OCI-LY3 (cell line): Measurements from ENCODE around the gene SMIM3.

Experiments used
- H2AFZ ChIP-seq: fragments of 200-600, 300-600 bp; shearing (Covaris generic); 2 replicates; pipeline ENCODE4 v1.6.0; 2014; ENCODE audit warnings: antibody characterized with exemption, low read depth, low read length
- H3K27ac ChIP-seq: fragments of 200-600, 300-600 bp; sonication (generic); 2 replicates; pipeline ENCODE4 v1.5.1; 2014; ENCODE audit warnings: mild to moderate bottlenecking, low read length, moderate library complexity, mixed read lengths
- H3K27me3 ChIP-seq: fragments of 200-600, 300-600 bp; sonication (generic); 2 replicates; pipeline ENCODE4 v1.6.1; 2014; ENCODE audit warnings: low read depth, low read length, mixed read lengths
- H3K36me3 ChIP-seq: fragments of 200-600, 300-600 bp; sonication (generic); replicated peaks from 2 replicates; pipeline ENCODE3; 2014; ENCODE audit warnings: low read depth, low read length, mixed read lengths
- H3K4me1 ChIP-seq: fragments of 300-600, 200-600 bp; sonication (generic); 2 replicates; pipeline ENCODE4 v1.6.1; 2014; ENCODE audit warnings: low read length, mixed read lengths
- H3K4me2 ChIP-seq: fragments of 200-600, 300-600 bp; sonication (generic); 2 replicates; pipeline ENCODE4 v1.6.1; 2014; ENCODE audit warnings: low read length, mixed read lengths
- H3K4me3 ChIP-seq: fragments of 300-600, 200-600 bp; sonication (generic); 2 replicates; pipeline ENCODE4 v1.5.1; 2014; ENCODE audit warnings: antibody characterized with exemption, mild to moderate bottlenecking, low read length, moderate library complexity
- H3K79me2 ChIP-seq: fragments of 300-600, 200-600 bp; shearing (Covaris generic); 2 replicates; pipeline ENCODE4 v1.6.1; 2014; ENCODE audit warnings: mild to moderate bottlenecking, low read length, mixed read lengths
- H3K9ac ChIP-seq: fragments of 300-600, 200-600 bp; shearing (Covaris generic); 2 replicates; pipeline ENCODE4 v1.6.0; 2014; ENCODE audit warnings: mild to moderate bottlenecking, low read length, moderate library complexity
- H3K9me3 ChIP-seq: fragments of 200-600, 300-600 bp; shearing (Covaris generic); 2 replicates; pipeline ENCODE4 v1.6.1; 2014; ENCODE audit warnings: low read length, mixed read lengths; ENCODE audit not compliant: insufficient read depth
- H4K20me1 ChIP-seq: fragments of 200-600, 300-600 bp; sonication (generic); 2 replicates; pipeline ENCODE4 v1.6.1; 2016; ENCODE audit warnings: low read length, mixed read lengths; ENCODE audit not compliant: insufficient read depth
- EZH2phosphoT487 ChIP-seq: fragments of 200-600 bp; shearing (Covaris generic); IDR thresholded peaks from 2 replicates; pipeline ENCODE4 v1.6.1; 2018; ENCODE audit warnings: antibody characterized with exemption, mixed run types, low read depth
- TF ChIP-seq, protein P1 (sequence below): fragments of 200-600, 300-600 bp; sonication (generic); IDR thresholded peaks from 2 replicates; pipeline ENCODE4 v1.5.1; 2014; ENCODE audit warnings: antibody characterized with exemption, low read length, low read depth

Gene SMIM3

DNA sequence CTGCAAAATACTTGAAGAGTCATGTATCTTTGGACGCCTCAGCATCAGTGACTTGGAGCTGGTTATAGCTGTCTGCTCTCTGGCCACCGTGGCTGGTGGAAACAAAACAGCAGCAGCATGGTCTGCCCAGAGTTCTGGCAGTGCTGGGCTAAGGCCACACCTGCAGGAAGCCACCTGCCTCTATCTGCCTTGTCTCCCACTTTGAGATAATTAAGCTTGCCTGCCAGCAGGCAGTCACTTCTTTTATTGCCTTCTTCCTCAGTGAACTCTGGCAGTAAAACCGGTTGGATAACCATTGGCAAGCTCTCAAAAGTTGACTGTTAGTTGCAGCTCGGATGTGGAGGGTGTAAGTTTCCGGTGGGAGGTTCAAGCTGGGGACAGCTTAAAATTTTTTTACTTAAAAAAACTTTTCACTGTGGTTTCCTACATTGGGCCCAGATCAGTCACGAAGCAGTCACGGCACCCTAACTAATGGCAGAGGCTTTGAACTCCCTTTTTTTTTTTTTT is 4.9 kb downstream of the SMIM3 start:
- Histone ChIP-seq H3K27ac (no peak overlapping the region), H3K9ac (no peak overlapping the region), H3K4me3 (no peak overlapping the region), H2AFZ (no peak overlapping the region), H4K20me1 (no peaks in the 10 kb centered on the region), H3K36me3 (no peaks in the 10 kb centered on the region), H3K4me2 (no peak overlapping the region), H3K79me2 (no peaks in the 10 kb centered on the region), H3K27me3 (no peaks in the 10 kb centered on the region; the same call in 1 of the 2 replicates), H3K9me3 (no peaks in the 10 kb centered on the region), H3K4me1 (no peaks in the 10 kb centered on the region)
- TF ChIP-seq, protein P1, sequence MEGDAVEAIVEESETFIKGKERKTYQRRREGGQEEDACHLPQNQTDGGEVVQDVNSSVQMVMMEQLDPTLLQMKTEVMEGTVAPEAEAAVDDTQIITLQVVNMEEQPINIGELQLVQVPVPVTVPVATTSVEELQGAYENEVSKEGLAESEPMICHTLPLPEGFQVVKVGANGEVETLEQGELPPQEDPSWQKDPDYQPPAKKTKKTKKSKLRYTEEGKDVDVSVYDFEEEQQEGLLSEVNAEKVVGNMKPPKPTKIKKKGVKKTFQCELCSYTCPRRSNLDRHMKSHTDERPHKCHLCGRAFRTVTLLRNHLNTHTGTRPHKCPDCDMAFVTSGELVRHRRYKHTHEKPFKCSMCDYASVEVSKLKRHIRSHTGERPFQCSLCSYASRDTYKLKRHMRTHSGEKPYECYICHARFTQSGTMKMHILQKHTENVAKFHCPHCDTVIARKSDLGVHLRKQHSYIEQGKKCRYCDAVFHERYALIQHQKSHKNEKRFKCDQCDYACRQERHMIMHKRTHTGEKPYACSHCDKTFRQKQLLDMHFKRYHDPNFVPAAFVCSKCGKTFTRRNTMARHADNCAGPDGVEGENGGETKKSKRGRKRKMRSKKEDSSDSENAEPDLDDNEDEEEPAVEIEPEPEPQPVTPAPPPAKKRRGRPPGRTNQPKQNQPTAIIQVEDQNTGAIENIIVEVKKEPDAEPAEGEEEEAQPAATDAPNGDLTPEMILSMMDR, result no peak
- TF ChIP-seq EZH2phosphoT487, result no peak

DNA sequence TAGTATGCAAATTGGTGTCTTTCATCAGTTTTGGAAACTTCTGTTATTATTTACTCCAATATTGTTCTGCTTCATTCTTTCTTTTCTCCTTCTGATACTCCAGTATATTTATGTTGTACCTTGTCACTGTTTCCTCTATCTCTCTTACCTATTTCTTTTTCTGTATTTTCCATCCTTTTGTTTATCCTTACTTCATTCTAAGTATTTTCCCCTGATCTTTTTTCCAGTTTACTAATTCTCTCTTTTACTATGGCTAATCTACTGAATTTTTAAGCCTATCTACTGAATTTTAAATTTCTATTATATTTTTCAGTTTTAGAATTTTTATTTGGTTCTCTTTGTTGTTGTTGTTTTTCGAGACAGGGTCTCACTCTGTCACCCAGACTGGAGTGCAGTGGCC is 7.4 kb downstream of the SMIM3 start:
- Histone ChIP-seq H3K27ac (no peak overlapping the region), H3K36me3 (no peaks in the 10 kb centered on the region), H3K79me2 (no peaks in the 10 kb centered on the region), H4K20me1 (no peaks in the 10 kb centered on the region), H3K4me2 (no peak overlapping the region), H2AFZ (no peak overlapping the region), H3K27me3 (peaks cover 16% of the 10 kb centered on the region), H3K9me3 (no peaks in the 10 kb centered on the region), H3K9ac (no peak overlapping the region), H3K4me3 (no peak overlapping the region), H3K4me1 (no peaks in the 10 kb centered on the region)
- TF ChIP-seq, protein P1, result no peak
- no peak for TF ChIP-seq EZH2phosphoT487

DNA sequence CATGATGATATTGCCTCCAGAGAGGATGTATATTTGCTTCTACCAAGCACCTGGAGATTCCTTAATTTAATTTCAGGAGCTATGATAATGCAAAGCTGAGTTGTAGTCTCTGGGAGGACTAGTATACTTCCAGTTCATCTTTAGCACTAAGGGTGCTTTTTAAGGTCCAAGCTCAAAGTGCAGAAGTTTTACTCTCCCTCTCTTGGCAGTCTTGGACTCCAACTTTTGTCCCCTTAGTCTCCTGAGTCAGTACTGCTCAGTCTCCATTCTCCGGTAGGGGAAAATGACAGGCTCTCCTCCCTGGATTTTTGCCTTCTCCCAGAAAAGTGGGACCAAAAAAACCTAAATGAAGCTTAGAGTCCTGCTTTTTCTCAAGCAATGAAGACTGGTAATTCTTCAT is 8.3 kb downstream of the SMIM3 start:
- Histone ChIP-seq H3K9me3 (no peaks in the 10 kb centered on the region), H3K4me3 (no peak overlapping the region), H3K27ac (no peak overlapping the region), H3K4me1 (no peaks in the 10 kb centered on the region), H4K20me1 (no peaks in the 10 kb centered on the region), H3K9ac (no peak overlapping the region), H3K79me2 (no peaks in the 10 kb centered on the region), H3K27me3 (peaks cover 16% of the 10 kb centered on the region), H3K36me3 (no peaks in the 10 kb centered on the region), H3K4me2 (no peak overlapping the region), H2AFZ (no peak overlapping the region)
- TF ChIP-seq, protein P1, result no peak
- TF ChIP-seq EZH2phosphoT487, result no peak

DNA sequence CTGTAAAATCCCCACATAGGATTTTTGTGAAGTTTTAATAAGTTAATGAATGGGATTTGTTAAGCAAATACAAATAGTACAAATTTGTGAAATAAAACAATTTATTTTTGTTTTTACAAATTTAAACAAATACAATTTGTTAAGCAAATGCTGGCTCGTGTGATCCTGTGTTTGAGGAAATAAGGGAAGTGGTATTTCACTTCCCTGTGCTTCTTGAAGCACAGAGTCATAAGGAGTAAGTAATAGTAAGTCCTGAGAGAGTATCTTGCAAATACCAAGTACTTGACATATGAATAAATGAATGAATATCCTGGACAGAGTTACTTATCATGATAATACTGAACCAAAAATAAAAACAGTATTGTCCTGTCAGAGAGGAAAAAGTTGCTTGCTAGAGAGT is 9.1 kb downstream of the SMIM3 start:
- Histone ChIP-seq H4K20me1 (no peaks in the 10 kb centered on the region), H3K9ac (no peak overlapping the region), H3K36me3 (no peaks in the 10 kb centered on the region), H3K9me3 (no peaks in the 10 kb centered on the region), H3K4me3 (no peak overlapping the region), H3K27ac (no peak overlapping the region), H3K27me3 (peaks cover 16% of the 10 kb centered on the region), H3K4me2 (no peak overlapping the region), H3K4me1 (no peaks in the 10 kb centered on the region), H3K79me2 (no peaks in the 10 kb centered on the region), H2AFZ (no peak overlapping the region)
- no peak for TF ChIP-seq EZH2phosphoT487
- TF ChIP-seq, protein P1, result no peak
